ENCODE data around the gene BLOC1S3.

Gene BLOC1S3

DNA sequence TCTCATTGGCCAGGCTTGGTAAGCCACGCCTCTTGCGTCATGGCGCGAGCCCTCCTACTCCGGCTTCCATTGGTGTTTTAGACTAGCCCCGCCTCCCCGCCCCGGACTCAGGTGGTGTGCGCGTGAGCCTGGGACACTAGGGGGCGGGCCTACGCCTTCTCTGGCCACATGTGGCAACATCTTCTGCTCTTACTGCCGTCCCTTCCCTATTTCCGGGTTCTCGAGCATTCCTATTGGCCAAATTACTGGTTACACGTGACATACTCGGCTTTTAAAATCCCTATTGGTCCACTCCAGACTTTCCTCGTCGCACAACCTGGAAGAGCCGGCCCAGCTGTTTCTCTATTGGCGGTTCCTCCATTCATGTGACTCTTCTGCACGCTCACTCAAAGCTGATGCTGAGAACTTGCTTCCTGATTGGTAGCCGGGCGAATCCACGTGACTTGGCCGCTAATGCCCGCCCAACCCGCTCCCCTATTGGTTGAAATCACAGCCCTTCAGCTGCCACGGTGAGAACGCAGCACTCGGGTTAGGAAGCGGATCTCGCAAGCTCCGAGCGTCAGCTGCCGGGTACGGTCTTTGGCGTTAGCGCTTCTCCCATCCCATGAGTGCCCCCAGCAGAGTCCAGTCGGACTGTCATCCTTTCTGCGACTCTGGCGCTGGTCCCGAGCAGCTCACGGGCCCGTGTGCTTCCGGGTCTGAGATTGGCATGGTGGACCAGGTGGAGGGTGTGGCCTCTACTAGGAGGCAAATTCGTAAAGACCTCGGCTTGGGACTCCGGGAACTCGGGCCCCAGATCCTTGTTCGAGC lies at the start of gene BLOC1S3:
Gene BLOC1S3, plus strand, starts transcription at position 523 of the 810 bp plus-strand sequence. CDS start 513 bp downstream, outside the sequence.
- DNase-seq (ENCODE audit: low read depth in 2 of 2) = peak; percentile 99 to 100

GRCh38 chr19:45128806-45129205 lies 49.8 kb upstream of the BLOC1S3 start:
- no peak for DNase-seq (ENCODE audit: low read depth in 2 of 2)

GRCh38 chr19:45130236-45130635 lies 48.3 kb upstream of the BLOC1S3 start:
- DNase-seq (ENCODE audit: low read depth in 2 of 2) = no peak

DNA sequence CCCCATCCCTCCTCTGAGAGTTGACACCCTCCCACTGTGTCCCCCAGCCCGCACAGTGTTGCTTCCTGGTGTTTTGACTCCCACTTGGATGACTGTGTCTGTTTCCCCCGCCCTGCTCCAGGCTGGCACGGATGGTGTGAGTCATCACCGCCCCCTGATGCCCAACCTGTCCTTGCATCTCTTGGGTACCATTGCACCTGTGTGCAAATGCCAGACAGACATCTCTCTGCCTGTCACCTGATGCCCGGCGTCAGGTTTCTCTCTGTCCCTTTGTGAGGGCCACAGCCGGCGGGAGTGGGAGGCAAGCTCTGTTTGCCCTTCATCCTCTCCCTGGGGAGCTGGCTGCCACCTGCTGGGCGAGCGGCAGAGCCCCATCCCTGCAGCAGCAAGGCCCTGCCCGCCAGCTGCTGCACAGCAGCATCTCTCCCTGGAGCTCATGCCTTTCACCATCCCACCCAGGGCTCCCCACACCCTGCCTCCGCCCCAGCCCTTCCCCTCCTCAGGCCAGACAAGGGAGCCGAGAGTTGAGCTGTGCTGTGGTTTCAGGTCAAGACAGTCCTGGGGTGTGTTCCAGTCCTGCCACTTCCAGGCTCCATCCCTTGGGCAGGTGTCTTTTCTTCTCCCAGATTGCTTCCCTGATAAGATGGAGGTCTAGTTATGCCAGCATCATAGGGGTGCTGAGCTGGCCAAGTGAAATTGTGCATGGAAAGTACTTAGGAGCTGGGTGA lies 47.5 kb upstream of the BLOC1S3 start:
- DNase-seq (ENCODE audit: low read depth in 2 of 2) = no peak

DNA sequence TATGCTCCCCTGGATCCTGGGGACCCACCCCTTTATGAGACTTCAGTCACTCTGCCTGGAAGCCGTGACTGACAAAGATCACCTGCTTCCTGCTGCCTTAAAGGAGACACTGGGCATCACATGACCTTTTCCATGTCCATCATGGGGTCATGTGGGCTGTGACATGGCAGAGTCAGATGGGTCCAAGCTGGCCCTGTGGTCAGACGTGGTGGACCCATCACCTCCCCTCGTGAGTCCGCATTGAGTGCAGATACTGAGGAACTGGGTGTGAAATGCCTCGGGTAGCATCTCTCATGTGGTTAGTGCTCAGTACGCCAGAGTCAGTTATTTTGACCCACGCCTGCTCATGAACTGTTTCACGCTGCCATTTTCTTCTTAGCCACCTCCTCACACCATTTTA lies 44.9 kb upstream of the BLOC1S3 start:
- DNase-seq (ENCODE audit: low read depth in 2 of 2) = no peak

DNA sequence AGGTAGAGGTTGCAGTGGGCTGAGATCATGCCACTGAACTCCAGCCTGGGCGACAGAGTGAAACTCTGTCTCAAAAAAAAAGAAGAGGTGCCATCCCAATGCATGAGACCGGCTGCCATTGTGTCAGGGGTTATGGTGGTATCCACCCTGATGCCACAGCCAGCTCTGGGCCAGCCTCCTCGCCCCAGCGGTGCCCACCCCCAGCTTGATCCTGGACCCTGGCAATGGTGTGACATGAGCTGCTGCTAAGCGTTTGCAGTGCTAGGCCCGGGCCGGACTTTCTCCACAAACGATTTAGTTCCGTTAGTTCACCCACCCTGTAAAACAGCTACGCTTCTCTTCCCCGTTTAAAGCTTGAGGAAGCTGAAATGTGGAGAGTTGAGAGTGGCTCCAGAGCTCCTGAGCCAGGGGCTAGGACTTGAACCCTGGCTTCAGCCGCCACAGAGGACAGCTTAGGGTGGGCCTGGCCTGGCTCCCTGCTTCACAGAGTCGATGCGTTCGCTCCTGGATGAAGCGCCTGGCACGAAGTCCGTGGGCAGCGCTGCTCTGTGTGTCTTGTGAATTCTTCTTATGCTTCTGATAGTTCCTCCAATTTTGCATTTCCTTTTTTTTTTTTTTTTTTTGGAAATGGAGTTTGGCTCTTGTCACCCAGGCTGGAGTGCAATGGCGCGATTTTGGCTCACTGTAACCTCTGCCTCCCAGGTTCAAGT lies 43.3 kb upstream of the BLOC1S3 start:
- DNase-seq (ENCODE audit: low read depth in 2 of 2) = no peak

GRCh38 chr19:45136507-45137178 lies 41.9 kb upstream of the BLOC1S3 start:
- no peak for DNase-seq (ENCODE audit: low read depth in 2 of 2)

- no peak for DNase-seq (ENCODE audit: low read depth in 2 of 2)
Measured at GRCh38 chr19:45137179-45137761, 41.3 kb upstream of the BLOC1S3 start.

- DNase-seq (ENCODE audit: low read depth in 2 of 2) = no peak
Measured at GRCh38 chr19:45138303-45138751, 40.3 kb upstream of the BLOC1S3 start.

DNA sequence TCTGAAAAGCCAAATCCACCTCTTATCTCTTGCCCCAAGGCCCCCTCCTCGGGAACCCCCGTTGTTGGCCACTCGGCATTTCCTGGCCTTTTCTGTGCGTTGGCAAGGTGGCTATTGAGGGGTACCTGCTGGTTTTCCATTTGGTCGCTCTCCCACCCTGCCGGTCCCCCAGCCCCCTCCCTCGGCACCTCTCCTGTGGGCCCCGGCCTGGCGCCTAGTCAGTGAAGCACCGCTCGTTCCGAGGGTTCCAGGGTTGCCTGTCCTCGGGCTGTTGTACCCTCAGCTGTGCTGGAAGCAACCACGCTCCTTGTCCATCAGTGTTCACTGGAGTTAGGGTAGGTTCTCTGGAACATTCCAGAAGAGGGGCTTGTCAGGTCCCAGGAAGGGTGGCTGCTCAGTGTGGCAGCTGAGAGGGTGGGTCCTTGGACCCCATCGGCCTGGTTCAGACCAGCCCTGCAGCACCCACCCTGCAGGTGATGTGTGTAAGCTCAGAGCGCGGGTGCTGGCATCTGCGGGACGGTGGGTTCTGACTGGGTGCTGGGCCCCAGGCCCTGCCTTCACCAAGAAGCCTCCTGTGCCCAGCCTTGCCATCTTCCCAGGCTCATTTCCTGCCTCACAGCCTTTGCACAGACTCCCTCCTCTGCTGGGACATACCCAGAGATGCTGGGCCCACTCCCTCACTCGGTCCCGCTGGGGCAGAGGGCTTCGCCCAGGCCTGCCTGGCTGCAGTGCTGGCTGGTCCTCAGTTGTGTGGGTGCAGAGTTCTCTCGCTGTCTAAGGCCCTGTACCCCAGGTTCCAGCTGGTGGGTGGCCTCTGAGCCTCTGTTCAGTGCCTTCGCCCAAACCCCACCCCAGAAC lies 39.1 kb upstream of the BLOC1S3 start:
- DNase-seq (ENCODE audit: low read depth in 2 of 2) = no peak

- no peak for DNase-seq (ENCODE audit: low read depth in 2 of 2)
Measured at GRCh38 chr19:45140144-45140503, 38.5 kb upstream of the BLOC1S3 start.

GRCh38 chr19:45140533-45140932 lies 38.1 kb upstream of the BLOC1S3 start:
- no peak for DNase-seq (ENCODE audit: low read depth in 2 of 2)

GRCh38 chr19:45141203-45141900 lies 37.2 kb upstream of the BLOC1S3 start:
- DNase-seq (ENCODE audit: low read depth in 2 of 2) = no peak

DNA sequence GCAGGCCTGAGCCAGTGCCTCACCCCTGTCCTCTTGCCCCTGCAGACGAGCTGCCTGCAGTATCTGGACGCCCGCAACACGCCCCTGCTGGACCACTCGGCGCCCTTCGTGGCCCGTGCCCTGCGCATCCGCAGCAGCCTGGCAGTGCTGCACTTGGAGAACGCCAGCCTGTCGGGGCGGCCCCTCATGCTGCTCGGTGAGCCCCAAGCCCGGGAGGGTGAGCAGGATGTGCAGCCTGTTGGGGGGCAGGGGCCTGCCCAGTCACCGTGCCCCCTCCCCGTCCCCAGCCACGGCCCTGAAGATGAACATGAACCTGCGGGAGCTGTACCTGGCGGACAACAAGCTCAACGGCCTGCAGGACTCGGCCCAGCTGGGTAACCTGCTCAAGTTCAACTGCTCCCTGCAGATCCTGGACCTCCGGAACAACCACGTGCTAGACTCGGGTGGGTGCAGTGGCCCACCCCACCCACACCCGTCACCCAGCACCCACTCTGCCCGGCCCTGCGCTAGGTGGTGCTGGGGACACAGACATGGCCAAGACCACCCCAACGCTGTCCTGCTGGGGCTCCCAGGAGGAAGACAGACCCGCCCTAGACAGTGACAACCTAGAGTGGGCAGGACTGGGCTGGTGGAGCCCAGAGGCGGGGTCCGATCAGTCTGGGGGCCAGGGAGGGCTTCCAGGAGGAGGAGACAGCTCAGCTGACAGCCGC lies 36.4 kb upstream of the BLOC1S3 start:
- DNase-seq (ENCODE audit: low read depth in 2 of 2) = no peak

DNA sequence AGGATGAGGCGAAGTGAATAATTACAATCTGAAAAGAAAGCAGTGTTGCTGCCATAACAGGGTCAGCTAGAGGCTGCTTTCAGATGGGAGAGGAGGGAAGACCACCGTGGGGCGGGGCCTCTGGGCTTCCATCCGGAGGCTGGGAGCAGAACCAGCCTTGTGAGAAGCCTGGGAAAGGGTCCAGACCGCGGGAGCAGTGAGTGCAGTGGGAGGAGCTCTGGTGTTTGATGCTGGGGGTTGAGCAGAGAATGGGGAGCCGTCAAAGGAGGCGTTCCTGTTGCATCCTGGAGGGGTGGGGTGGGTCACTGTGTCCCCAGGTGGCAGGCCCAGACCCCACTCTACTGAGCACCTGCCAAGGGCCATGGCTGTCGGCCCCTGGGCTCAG lies 35.9 kb upstream of the BLOC1S3 start:
- no peak for DNase-seq (ENCODE audit: low read depth in 2 of 2)

DNA sequence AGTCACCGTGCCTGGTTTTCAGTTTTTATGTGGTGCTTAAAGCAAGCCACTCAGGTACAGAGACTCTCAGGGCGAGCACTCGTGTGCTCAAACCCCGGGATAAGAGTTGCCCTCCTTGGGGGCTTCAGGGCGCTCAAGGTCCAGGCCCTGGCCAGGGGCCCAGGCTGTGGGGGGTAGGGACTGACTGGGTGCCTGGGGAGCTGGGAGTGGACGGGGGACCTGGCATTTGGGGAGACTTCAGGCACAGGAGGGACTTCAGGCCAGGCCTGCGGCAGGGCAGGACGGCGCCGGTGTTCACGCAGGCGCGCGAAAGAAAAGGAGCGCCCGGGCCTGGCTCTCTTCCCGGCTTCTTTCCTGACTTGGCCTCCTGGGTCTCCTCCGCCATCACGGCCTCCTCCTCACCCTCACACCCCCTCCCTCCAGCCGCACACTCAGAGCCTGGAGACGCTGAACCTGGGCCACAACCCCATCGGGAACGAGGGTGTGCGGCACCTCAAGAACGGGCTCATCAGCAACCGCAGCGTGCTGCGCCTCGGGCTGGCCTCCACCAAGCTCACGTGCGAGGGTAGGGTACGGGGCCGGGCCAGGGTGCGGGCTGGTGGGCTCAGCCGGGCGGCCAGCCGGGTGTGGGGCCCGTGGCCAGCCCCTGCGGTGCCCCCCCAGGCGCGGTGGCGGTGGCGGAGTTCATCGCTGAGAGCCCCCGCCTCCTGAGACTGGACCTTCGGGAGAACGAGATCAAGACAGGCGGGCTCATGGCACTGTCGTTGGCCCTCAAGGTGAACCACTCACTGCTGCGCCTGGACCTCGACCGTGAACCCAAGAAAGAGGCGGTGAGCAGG lies 33.9 kb upstream of the BLOC1S3 start:
- DNase-seq (ENCODE audit: low read depth in 2 of 2) = no peak

DNA sequence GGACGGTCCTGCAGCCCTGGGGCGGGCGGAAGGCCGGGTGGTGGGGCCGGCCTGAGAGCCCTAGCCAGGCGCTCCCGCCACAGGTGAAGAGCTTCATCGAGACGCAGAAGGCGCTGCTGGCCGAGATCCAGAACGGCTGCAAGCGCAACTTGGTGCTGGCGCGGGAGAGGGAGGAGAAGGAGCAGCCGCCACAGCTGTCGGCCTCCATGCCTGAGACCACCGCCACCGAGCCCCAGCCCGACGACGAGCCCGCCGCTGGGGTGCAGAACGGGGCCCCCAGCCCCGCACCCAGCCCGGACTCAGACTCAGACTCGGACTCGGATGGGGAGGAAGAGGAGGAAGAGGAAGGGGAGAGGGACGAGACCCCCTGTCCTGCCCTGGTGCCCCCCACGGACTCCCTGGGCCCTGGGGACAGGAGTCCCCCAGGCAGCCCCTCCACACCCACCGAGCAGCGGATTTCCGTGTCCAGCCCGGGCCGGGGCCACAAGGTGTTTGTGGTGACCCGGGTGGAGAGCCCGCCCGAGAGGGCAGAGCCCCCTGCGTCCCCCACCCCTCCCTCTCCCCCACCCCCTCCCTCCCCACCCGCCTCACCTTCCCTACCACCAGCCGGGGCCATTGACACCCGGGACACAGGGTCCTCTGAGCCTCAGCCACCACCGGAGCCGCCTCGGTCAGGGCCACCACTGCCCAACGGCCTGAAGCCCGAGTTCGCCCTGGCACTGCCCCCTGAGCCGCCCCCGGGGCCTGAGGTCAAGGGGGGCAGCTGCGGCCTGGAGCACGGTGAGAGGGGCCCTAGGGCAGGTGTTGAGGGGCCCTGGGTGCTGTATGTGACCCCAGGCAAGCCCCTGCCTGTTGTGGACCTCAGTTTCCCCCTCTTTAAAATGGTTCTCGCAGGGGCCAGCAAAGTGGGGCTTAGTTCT lies 33.1 kb upstream of the BLOC1S3 start:
- DNase-seq (ENCODE audit: low read depth in 2 of 2) = no peak
